NB4 (cell line): ENCODE results near the gene SMG1.

Experiments
- DNase-seq: peaks from one replicate; pipeline ENCODE4 v3.0.0; 2010; ENCODE audit warnings: low read depth
- H3K4me3 ChIP-seq: one replicate; pipeline ENCODE4 v1.5.1; 2011; ENCODE audit warnings: mild to moderate bottlenecking, low read depth, low read length, moderate library complexity
- CTCF ChIP-seq: IDR thresholded peaks from one replicate; pipeline ENCODE4 v1.5.1; 2012; ENCODE audit warnings: low read depth, low read length
- MAX ChIP-seq: IDR thresholded peaks from 2 replicates; pipeline ENCODE4 v1.6.1; 2011; ENCODE audit warnings: low read depth, low read length
- MYC ChIP-seq: IDR thresholded peaks from 2 replicates; pipeline ENCODE4 v1.6.1; 2011; ENCODE audit warnings: low read depth, low read length
- POLR2A ChIP-seq: IDR thresholded peaks from 2 replicates; pipeline ENCODE4 v1.6.1; 2011; ENCODE audit warnings: mild to moderate bottlenecking; ENCODE audit not compliant: insufficient read length; ENCODE audit errors: extremely low read depth

Gene SMG1

GRCh38 chr16:18925986-18926865 is at the start of gene SMG1:
Gene SMG1 (minus strand): TSS chr16:18926408. CDS start chr16:18926041, 367 bp downstream.
- TF ChIP-seq MAX, result peak; percentile 74
- TF ChIP-seq POLR2A, result peak; percentile 55
- DNase-seq, result peak; percentile 92
- H3K4me3 ChIP-seq, result peak within 1 kb of the TSS; percentile 87

- H3K4me3 ChIP-seq, result no peak overlapping the region
- TF ChIP-seq MAX (no peak), POLR2A (no peak), MYC (no peak), CTCF (no peak)
- no peak for DNase-seq
Observed at GRCh38 chr16:18975109-18975508, 48.9 kb upstream of the SMG1 start.

- no peak for TF ChIP-seq MYC
- TF ChIP-seq CTCF, result no peak
- no peak for TF ChIP-seq MAX
- TF ChIP-seq POLR2A, result no peak
- H3K4me3 ChIP-seq, result no peak overlapping the region
- DNase-seq, result no peak
Observed at GRCh38 chr16:18969855-18970240, 43.6 kb upstream of the SMG1 start.

GRCh38 chr16:18969050-18969854 is 43.0 kb upstream of the SMG1 start:
- peak; percentile 77 for DNase-seq
- H3K4me3 ChIP-seq, result peak overlapping the region; percentile 35
- TF ChIP-seq CTCF, result peak; percentile 91
- peak; percentile 79 for TF ChIP-seq MAX
- peak; percentile 15; the same call in 1 of the 2 replicates for TF ChIP-seq MYC
- TF ChIP-seq POLR2A, result no peak

GRCh38 chr16:18966791-18967190 is 40.6 kb upstream of the SMG1 start:
- no peak for DNase-seq
- TF ChIP-seq POLR2A, result no peak
- no peak for TF ChIP-seq CTCF
- no peak for TF ChIP-seq MYC
- no peak for TF ChIP-seq MAX
- no peak overlapping the region for H3K4me3 ChIP-seq

GRCh38 chr16:18965555-18965954 is 39.3 kb upstream of the SMG1 start:
- no peak overlapping the region for H3K4me3 ChIP-seq
- no peak for DNase-seq
- TF ChIP-seq POLR2A (no peak), MYC (no peak), MAX (no peak), CTCF (no peak)
